HG02885 (cell line): Measurements from ENCODE around the gene RAB3B.
"Not testable (repeated sequence)": the region's sequence is repeated elsewhere in the genome, so short reads cannot be mapped to it uniquely, and the experiment has no call there.

Experiments used
- ATAC-seq: cut with Tn5 transposase; IDR thresholded peaks from one replicate; pipeline ENCODE4 v1.9.1; 2021; ENCODE audit warnings: mild to moderate bottlenecking; ENCODE audit not compliant: unreplicated experiment, poor library complexity

RAB3B gene

GRCh38 chr1:51878308-51878615 lies 112.2 kb downstream of the RAB3B start:
- ATAC-seq, result peak; percentile 27

GRCh38 chr1:51877434-51878307 lies 112.8 kb downstream of the RAB3B start:
- ATAC-seq, result peak; percentile 2

DNA sequence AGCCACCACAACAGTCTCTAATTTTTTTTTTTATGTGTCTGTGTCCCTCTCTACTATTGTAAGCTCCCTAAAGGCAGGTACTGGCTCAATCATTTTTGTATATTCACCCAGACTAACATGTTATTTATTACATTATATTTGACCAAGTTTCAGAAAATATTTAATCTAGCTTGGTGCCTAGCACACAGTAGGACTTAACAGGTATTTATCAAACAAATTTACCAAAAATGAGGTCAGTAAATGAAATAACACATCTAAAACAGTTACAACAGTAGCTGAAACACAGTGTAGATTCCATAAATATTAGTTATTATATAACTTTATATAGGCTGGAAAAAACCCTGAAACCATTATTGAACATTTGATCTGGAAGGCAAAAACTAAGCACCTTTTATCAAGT lies 114.7 kb downstream of the RAB3B start:
- ATAC-seq, result no peak

- ATAC-seq, result no peak
Observed at GRCh38 chr1:51875291-51875772, 115.2 kb downstream of the RAB3B start.

DNA sequence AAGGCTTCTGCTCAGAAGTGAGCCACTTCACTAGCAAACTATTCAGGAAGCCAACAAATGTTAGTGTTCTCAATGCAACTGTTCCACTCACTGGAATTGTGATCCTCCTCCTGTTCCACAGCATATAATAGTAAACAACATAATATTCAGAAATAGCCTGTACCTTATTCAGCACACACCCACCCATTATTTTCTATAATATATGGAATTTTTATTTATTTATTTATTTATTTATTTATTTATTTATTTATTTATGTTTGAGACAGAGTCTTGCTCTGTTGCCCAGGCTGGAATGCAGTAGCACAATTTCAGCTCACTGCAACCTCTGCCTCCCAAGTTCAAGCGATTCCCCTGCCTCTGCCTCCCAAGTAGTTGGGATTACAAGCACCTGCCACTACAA lies 117.2 kb downstream of the RAB3B start:
- not testable (repeated sequence) for ATAC-seq

GRCh38 chr1:51871351-51871975 lies 119.0 kb downstream of the RAB3B start:
- no peak for ATAC-seq

GRCh38 chr1:51870603-51871350 lies 119.7 kb downstream of the RAB3B start:
- ATAC-seq, result no peak

GRCh38 chr1:51867479-51868232 lies 122.8 kb downstream of the RAB3B start:
- ATAC-seq, result no peak

DNA sequence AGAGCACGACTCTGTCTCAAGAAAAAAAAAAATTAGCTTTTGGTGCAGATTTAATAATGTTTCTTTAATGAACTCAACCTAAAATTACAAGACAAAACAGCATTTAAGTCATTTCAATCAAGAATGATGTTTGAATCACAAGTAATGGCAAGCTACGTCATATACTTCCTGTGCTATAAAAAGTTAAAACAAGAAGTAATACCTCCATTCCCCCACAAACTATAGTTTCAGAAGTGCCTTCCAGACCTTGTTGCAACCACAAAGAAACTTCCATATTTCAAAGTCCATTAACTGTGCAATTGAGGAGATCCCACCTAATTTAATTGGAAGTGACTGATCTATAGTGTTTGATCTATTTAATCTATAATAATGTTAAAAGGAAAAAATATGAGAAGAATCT lies 127.1 kb downstream of the RAB3B start:
- no peak for ATAC-seq

GRCh38 chr1:51861669-51862068 lies 128.8 kb downstream of the RAB3B start:
- ATAC-seq, result no peak

GRCh38 chr1:51859735-51860134 lies 130.8 kb downstream of the RAB3B start:
- no peak for ATAC-seq

GRCh38 chr1:51859333-51859732 lies 131.2 kb downstream of the RAB3B start:
- ATAC-seq, result no peak

DNA sequence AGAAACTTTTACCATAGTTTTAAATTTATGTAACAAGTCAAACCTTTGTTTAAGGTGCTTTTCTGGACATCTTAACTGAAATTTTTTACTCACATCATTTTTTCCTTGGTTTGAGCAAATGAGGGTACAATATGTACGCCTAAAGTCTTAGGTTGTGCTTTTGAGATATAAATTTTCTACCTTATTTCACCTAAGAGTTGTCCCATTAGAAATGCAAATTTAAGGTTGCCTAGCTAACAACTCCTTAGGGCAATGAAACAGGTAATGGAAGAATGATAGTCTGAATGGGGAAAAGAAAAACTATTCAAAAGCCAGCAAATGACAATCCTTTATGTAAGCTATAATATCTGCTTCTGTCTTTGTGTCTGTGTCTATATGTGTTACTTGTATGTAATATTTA lies 131.6 kb downstream of the RAB3B start:
- no peak for ATAC-seq
